GM10266 (cell line): ENCODE measurements around the gene PRICKLE1.

Experiments
- DNase-seq: peaks from one replicate; pipeline ENCODE4 v3.0.0; 2012; ENCODE audit errors: extremely low spot score
- CTCF ChIP-seq: IDR thresholded peaks from 2 replicates; pipeline ENCODE4 v1.5.1; 2012; ENCODE audit warnings: mild to moderate bottlenecking, low read depth; ENCODE audit not compliant: control insufficient read depth, insufficient read depth; ENCODE audit errors: missing control alignments

Gene PRICKLE1

GRCh38 chr12:42588524-42589464, 752 bp downstream of the PRICKLE1 start:
- DNase-seq: peak; percentile 35
- peak; percentile 44 for TF ChIP-seq CTCF

- TF ChIP-seq CTCF: no peak
- no peak for DNase-seq
Observed at GRCh38 chr12:42587601-42588523, 1.7 kb downstream of the PRICKLE1 start.

- no peak for DNase-seq
- TF ChIP-seq CTCF: no peak
Observed at GRCh38 chr12:42586268-42586667, 3.3 kb downstream of the PRICKLE1 start.

GRCh38 chr12:42585841-42586216, 3.7 kb downstream of the PRICKLE1 start:
- TF ChIP-seq CTCF: no peak
- DNase-seq: no peak

- no peak for TF ChIP-seq CTCF
- no peak for DNase-seq
Observed at GRCh38 chr12:42585154-42585840, 4.2 kb downstream of the PRICKLE1 start.

GRCh38 chr12:42584651-42585111, 4.9 kb downstream of the PRICKLE1 start:
- no peak for DNase-seq
- TF ChIP-seq CTCF: no peak
